Breast epithelium (tissue), 4 donors: Measurements from ENCODE around the gene CHN2. TPM values are rescaled to one million over a fixed set of nuclear protein-coding genes. Genes with fewer than 3 reads are reported as not detected.

Experiments used
- DNase-seq, 2 donors: peaks; one replicate each; pipeline ENCODE4 v3.0.0-alpha.2; 2019; ENCODE audit warnings: low spot score in 2 of 2
- H3K27ac ChIP-seq, 2 donors: fragments of 200-600 bp; sonication (generic) in 1 of 2; one replicate each; pipeline ENCODE4 v1.5.1; 2016 to 2019; ENCODE audit warnings: mild to moderate bottlenecking in 1 of 2
- H3K27me3 ChIP-seq, 2 donors: fragments of 200-600 bp; sonication (generic) in 1 of 2; one replicate each; pipeline versions ENCODE4 v1.5.1 to v1.6.0; 2017 to 2019; ENCODE audit warnings: control low read depth in 1 of 2, mild to moderate bottlenecking in 1 of 2
- H3K36me3 ChIP-seq: fragments of 200-600 bp; one replicate; pipeline ENCODE4 v1.5.1; 2019
- H3K4me1 ChIP-seq, 2 donors: fragments of 200-600 bp; sonication (generic); one replicate each; pipeline ENCODE4 v1.5.1; 2016 to 2019; ENCODE audit warnings: control low read depth in 1 of 2
- H3K4me3 ChIP-seq, 3 donors: fragments of 200-600 bp; sonication (generic); 1 replicate in 2 of 3; 2 replicates in 1 of 3; pipeline ENCODE4 v1.5.1; 2016 to 2019; ENCODE audit warnings: mild to moderate bottlenecking in 3 of 3, moderate library complexity in 2 of 3
- H3K9me3 ChIP-seq, 2 donors: fragments of 200-600 bp; sonication (generic) in 1 of 2; one replicate each; pipeline ENCODE4 v1.5.1; 2016 to 2019; ENCODE audit warnings: control low read depth in 1 of 2
- CTCF ChIP-seq, 3 donors: fragments of 450-650 bp; IDR thresholded peaks; one replicate each; pipeline ENCODE4 v1.5.1; 2016 to 2017; ENCODE audit warnings: antibody characterized with exemption in 3 of 3, mild to moderate bottlenecking in 3 of 3, moderate library complexity in 3 of 3
- POLR2A ChIP-seq: fragments of 450-650 bp; IDR thresholded peaks from one replicate; pipeline ENCODE4 v1.6.1; 2016; ENCODE audit warnings: antibody characterized with exemption, mild to moderate bottlenecking, moderate library complexity
- POLR2AphosphoS5 ChIP-seq, 3 donors: sonication (generic); formaldehyde crosslinking; IDR thresholded peaks; one replicate each; pipeline ENCODE4 v1.6.1; 2017; ENCODE audit warnings: antibody characterized with exemption in 3 of 3
- intact Hi-C: fragments of 100-400 bp; cut with DNase I; formaldehyde crosslinking; loops from one replicate; pipeline ENCODE4 v1.15.1; 2023; ENCODE audit warnings: low total_unique reads
- total RNA-seq, 3 donors: library from RNA; depleted of rRNA; stranded (reverse); fragments of >200 nt; gene quantifications; one replicate each; pipeline ENCODE4 v1.1.0, GENCODE V29; 2016

CHN2 gene
- total RNA-seq, 3 donors from 2014 or later, result 6.3 to 17.1 (median 7.9) TPM

- Histone ChIP-seq H3K27me3 (no peaks in the 10 kb centered on the region), H3K27ac (no peak overlapping the region), H3K4me3 (no peak overlapping the region), H3K4me1 (no peaks in the 10 kb centered on the region), H3K36me3 (no peaks in the 10 kb centered on the region), H3K9me3 (no peaks in the 10 kb centered on the region)
- no peak for DNase-seq
- TF ChIP-seq POLR2AphosphoS5 (IDR thresholded peaks at IDR 0.05) (no peak), POLR2A (no peak), CTCF (IDR thresholded peaks at IDR 0.05) (no peak)
- intact Hi-C loops, result no loop called here
Observed at GRCh38 chr7:29422829-29423228, 228.3 kb downstream of the CHN2 start.

GRCh38 chr7:29424295-29424983 is 229.9 kb downstream of the CHN2 start:
- Histone ChIP-seq H3K4me3 (no peak overlapping the region), H3K27me3 (no peaks in the 10 kb centered on the region), H3K9me3 (no peaks in the 10 kb centered on the region), H3K4me1 (no peaks in the 10 kb centered on the region), H3K27ac (no peak overlapping the region), H3K36me3 (no peaks in the 10 kb centered on the region)
- no peak for DNase-seq
- TF ChIP-seq POLR2A (no peak), POLR2AphosphoS5 (IDR thresholded peaks at IDR 0.05) (no peak), CTCF (IDR thresholded peaks at IDR 0.05) (no peak)
- intact Hi-C loops, result no loop called here

- no peaks in the 10 kb centered on the region for H3K9me3 ChIP-seq
- no peak overlapping the region for H3K27ac ChIP-seq
- H3K27me3 ChIP-seq, result no peaks in the 10 kb centered on the region
- no peaks in the 10 kb centered on the region for H3K36me3 ChIP-seq
- no peak for DNase-seq
- no peak for TF ChIP-seq CTCF (IDR thresholded peaks at IDR 0.05)
- TF ChIP-seq POLR2AphosphoS5 (IDR thresholded peaks at IDR 0.05), result no peak
- no peak for TF ChIP-seq POLR2A
- H3K4me1 ChIP-seq, result no peaks in the 10 kb centered on the region
- H3K4me3 ChIP-seq, result no peak overlapping the region
- intact Hi-C loops, result no loop called here
Observed at GRCh38 chr7:29424984-29425309, 230.4 kb downstream of the CHN2 start.

GRCh38 chr7:29426587-29426986 is 232.0 kb downstream of the CHN2 start:
- no peaks in the 10 kb centered on the region for H3K27me3 ChIP-seq
- intact Hi-C loops, result no loop called here
- H3K36me3 ChIP-seq, result no peaks in the 10 kb centered on the region
- no peak overlapping the region for H3K27ac ChIP-seq
- no peaks in the 10 kb centered on the region for H3K4me1 ChIP-seq
- DNase-seq, result no peak
- TF ChIP-seq CTCF (IDR thresholded peaks at IDR 0.05), result no peak
- no peak for TF ChIP-seq POLR2AphosphoS5 (IDR thresholded peaks at IDR 0.05)
- no peak for TF ChIP-seq POLR2A
- H3K9me3 ChIP-seq, result no peaks in the 10 kb centered on the region
- no peak overlapping the region for H3K4me3 ChIP-seq

GRCh38 chr7:29429401-29429800 is 234.8 kb downstream of the CHN2 start:
- H3K9me3 ChIP-seq, result no peaks in the 10 kb centered on the region
- TF ChIP-seq POLR2AphosphoS5 (IDR thresholded peaks at IDR 0.05), result no peak
- no peak for TF ChIP-seq CTCF (IDR thresholded peaks at IDR 0.05)
- TF ChIP-seq POLR2A, result no peak

More at GRCh38 chr7:29429401-29429800, 234.8 kb downstream of the CHN2 start:
- DNase-seq, result no peak
- H3K27ac ChIP-seq, result no peak overlapping the region
- H3K4me1 ChIP-seq, result no peaks in the 10 kb centered on the region
- intact Hi-C loops, result no loop called here
- no peak overlapping the region for H3K4me3 ChIP-seq
- no peaks in the 10 kb centered on the region for H3K36me3 ChIP-seq
- no peaks in the 10 kb centered on the region for H3K27me3 ChIP-seq
